ENCODE measurements around the gene MMS19.

DNA sequence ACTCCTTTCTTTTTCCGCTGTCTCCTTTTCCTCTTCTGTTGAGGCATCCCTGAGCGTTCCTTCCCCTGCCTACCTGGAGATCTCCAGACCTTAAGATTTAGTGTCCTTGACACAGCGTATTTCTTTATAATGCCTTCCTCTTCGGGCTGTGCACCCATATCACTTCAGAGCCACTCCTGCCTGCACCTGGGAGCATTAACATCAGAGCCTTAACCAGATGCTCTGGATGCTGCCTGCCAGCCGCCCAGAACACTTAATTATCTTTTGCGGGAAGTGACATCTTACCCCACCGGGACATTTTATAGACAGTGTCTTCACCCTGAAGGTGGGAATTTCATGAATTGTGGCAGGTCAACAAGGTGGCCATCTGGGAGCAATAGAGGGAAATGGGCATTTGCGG is 24.7 kb upstream of the MMS19 start:
- TF ChIP-seq, protein P1, sequence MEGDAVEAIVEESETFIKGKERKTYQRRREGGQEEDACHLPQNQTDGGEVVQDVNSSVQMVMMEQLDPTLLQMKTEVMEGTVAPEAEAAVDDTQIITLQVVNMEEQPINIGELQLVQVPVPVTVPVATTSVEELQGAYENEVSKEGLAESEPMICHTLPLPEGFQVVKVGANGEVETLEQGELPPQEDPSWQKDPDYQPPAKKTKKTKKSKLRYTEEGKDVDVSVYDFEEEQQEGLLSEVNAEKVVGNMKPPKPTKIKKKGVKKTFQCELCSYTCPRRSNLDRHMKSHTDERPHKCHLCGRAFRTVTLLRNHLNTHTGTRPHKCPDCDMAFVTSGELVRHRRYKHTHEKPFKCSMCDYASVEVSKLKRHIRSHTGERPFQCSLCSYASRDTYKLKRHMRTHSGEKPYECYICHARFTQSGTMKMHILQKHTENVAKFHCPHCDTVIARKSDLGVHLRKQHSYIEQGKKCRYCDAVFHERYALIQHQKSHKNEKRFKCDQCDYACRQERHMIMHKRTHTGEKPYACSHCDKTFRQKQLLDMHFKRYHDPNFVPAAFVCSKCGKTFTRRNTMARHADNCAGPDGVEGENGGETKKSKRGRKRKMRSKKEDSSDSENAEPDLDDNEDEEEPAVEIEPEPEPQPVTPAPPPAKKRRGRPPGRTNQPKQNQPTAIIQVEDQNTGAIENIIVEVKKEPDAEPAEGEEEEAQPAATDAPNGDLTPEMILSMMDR (conservative IDR thresholded peaks at IDR 0.05; ENCODE audit: low read depth, low read length) = no peak
- TF ChIP-seq EZH2 (IDR thresholded peaks at IDR 0.05; ENCODE audit: borderline replicate concordance, low read depth, low read length, poor library complexity, severe bottlenecking) = no peak

All from A673 (cell line).